Activated CD8-positive, alpha-beta T cell treated with anti-CD3 and anti-CD28 coated beads for 36 hours (primary cell): Measurements from ENCODE around the gene ZBTB46. TPM values are rescaled to one million over a fixed set of nuclear protein-coding genes. Genes with fewer than 3 reads are reported as not detected.

Experiments used
- ATAC-seq: fragments of 200-7000 bp; cut with Tn5 transposase; one replicate; pipeline ENCODE4 v1.10.0; 2021; ENCODE audit warnings: mild to moderate bottlenecking, moderate library complexity
- CTCF ChIA-PET: fragments of 350-600 bp; sonication (Branson Sonifier 250); formaldehyde crosslinking; loops from one replicate; lab custom pipeline; 2021; ENCODE audit warnings: antibody characterized with exemption; lab: Charles Lee
- POLR2A ChIA-PET: fragments of 350-600 bp; sonication (Branson Sonifier 250); formaldehyde crosslinking; loops from one replicate; lab custom pipeline; 2021; ENCODE audit warnings: antibody characterized with exemption; lab: Charles Lee
- DNase-seq: peaks from one replicate; pipeline ENCODE4 v3.0.0-alpha.2; 2020
- H3K27ac Mint-ChIP-seq: one replicate; pipeline ENCODE4 v1.8.0; 2021; ENCODE audit warnings: mild to moderate bottlenecking, mixed read lengths
- H3K27me3 Mint-ChIP-seq: one replicate; pipeline ENCODE4 v1.8.0; 2021; ENCODE audit warnings: mixed read lengths
- H3K36me3 Mint-ChIP-seq: one replicate; pipeline ENCODE4 v1.8.0; 2021; ENCODE audit warnings: low read depth, mixed read lengths
- H3K4me1 Mint-ChIP-seq: one replicate; pipeline ENCODE4 v1.8.0; 2021; ENCODE audit warnings: low read depth, mixed read lengths
- H3K4me3 Mint-ChIP-seq: one replicate; pipeline ENCODE4 v1.8.0; 2021; ENCODE audit warnings: mild to moderate bottlenecking, moderate library complexity, mixed read lengths
- H3K9me3 Mint-ChIP-seq: one replicate; pipeline ENCODE4 v1.8.0; 2021; ENCODE audit warnings: mixed read lengths
- intact Hi-C: fragments of 100-400 bp; cut with micrococcal nuclease; formaldehyde crosslinking; loops from one replicate; pipeline ENCODE4 v1.10.0; 2022
- total RNA-seq, 2 experiments: library from RNA; stranded (reverse); gene quantifications; one replicate each; pipeline ENCODE4 v1.2.3, GENCODE V29; 2021
- TF ChIP-seq, protein P1 (sequence below): fragments of 200-600 bp; IDR thresholded peaks from one replicate; pipeline ENCODE4 v1.8.0; 2022; ENCODE audit warnings: antibody characterized with exemption, mild to moderate bottlenecking

ZBTB46 gene
- total RNA-seq, 2 experiments from 2014 or later: 0.31 to 0.38 TPM

DNA sequence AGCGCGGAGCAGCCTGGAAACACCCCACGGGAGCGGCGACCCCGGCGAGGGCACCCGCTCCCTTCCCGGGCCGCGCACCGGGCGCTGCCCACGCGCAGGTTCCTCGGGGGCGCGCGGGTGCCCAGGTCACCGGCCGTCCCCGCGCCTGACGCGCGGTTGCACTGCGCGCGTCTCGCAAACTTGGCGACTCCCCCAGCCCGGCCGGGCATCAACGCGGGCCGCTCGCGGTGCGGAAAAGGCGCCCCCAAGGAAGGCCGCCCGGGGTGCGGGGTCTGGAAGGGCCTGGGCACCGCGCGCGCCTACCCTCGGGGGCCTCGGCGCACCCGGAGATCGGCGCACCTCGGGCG is 555 bp upstream of the ZBTB46 start:
- Mint-ChIP-seq H3K9me3 (no peaks in the 10 kb centered on the region), H3K27me3 (peaks cover 38% of the 10 kb centered on the region), H3K27ac (no peak overlapping the region), H3K36me3 (no peaks in the 10 kb centered on the region), H3K4me1 (peaks cover 11% of the 10 kb centered on the region), H3K4me3 (no peak overlapping the region)
- TF ChIP-seq, protein P1, sequence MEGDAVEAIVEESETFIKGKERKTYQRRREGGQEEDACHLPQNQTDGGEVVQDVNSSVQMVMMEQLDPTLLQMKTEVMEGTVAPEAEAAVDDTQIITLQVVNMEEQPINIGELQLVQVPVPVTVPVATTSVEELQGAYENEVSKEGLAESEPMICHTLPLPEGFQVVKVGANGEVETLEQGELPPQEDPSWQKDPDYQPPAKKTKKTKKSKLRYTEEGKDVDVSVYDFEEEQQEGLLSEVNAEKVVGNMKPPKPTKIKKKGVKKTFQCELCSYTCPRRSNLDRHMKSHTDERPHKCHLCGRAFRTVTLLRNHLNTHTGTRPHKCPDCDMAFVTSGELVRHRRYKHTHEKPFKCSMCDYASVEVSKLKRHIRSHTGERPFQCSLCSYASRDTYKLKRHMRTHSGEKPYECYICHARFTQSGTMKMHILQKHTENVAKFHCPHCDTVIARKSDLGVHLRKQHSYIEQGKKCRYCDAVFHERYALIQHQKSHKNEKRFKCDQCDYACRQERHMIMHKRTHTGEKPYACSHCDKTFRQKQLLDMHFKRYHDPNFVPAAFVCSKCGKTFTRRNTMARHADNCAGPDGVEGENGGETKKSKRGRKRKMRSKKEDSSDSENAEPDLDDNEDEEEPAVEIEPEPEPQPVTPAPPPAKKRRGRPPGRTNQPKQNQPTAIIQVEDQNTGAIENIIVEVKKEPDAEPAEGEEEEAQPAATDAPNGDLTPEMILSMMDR: no peak
- DNase-seq: no peak
- CTCF ChIA-PET: no interaction called here
- POLR2A ChIA-PET: no interaction called here
- intact Hi-C loops: no loop called here
- ATAC-seq: no peak

DNA sequence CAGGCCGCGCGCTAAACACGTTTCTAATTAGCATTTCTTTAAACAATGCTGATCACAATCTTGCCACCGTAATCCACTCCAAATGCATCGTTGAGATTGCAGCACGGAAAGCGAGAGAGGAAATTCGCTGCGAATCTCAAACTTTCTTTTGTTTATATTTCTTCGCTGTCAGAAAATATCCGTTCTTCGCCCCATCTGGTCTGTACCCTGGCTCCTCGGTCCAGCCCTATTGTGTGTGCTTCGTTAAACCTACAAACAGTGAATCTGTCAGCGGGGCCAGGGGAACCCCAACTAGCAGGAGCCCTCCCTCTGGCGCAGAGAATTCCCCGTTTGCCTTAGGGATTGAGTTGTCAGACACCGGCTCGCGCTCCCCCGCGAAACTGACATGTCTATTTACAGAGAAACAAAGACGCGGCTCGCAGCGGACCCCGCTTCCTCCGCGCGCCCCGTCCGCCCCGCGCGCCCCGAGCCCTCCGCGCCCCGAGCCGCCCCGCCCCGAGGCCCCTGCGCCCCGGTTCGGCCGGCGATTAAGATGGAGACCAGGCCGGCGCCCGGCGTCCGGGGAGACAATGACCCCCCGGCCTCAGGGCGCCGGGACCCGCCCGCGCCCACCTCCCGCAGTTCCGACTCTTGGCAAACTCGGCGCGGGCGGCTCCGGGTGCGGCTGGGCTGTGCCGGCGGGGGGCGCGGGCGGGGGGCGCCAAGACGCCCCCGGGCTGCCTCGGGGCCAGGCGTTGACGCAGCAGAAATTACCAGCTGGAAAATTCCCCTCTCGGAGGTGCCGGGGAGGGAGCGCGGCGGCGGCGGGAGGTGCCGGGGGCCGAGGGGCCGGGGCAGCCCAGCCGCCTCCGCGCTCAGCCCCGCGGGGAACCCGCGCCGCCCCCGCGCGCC is 874 bp downstream of the ZBTB46 start:
- Mint-ChIP-seq H3K27me3 (peaks cover 48% of the 10 kb centered on the region), H3K36me3 (no peaks in the 10 kb centered on the region), H3K4me1 (peaks cover 19% of the 10 kb centered on the region), H3K4me3 (peak overlapping the region; percentile 66), H3K27ac (no peak overlapping the region), H3K9me3 (no peaks in the 10 kb centered on the region)
- ATAC-seq: no peak
- TF ChIP-seq, protein P1: no peak
- DNase-seq: no peak
- ChIA-PET CTCF (no interaction called here), POLR2A (no interaction called here)
- intact Hi-C loops: no loop called here

DNA sequence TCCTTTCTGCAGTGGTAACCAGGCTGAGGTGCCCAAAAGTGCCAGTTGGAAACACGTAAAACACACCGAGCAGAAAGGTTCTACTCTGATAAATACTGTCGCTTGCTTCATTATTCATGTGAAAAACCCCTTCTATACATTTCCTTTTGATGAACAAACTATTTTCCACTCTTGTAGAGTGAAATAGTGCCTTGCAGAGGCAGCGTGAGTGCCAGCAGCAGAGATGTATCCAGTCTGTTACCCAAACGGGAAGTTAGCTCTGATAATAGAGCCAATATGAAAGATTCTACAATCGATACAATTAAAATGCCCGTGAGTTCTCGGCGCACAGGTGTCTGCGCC is 1.5 kb downstream of the ZBTB46 start:
- DNase-seq: no peak
- no peak overlapping the region for H3K27ac Mint-ChIP-seq
- peaks cover 19% of the 10 kb centered on the region for H3K4me1 Mint-ChIP-seq
- no peaks in the 10 kb centered on the region for H3K9me3 Mint-ChIP-seq
- intact Hi-C loops: no loop called here
- ChIA-PET CTCF (no interaction called here), POLR2A (no interaction called here)
- peak; percentile 26 for ATAC-seq
- peaks cover 48% of the 10 kb centered on the region for H3K27me3 Mint-ChIP-seq
- TF ChIP-seq, protein P1: no peak
- no peaks in the 10 kb centered on the region for H3K36me3 Mint-ChIP-seq
- peak overlapping the region; percentile 66 for H3K4me3 Mint-ChIP-seq

DNA sequence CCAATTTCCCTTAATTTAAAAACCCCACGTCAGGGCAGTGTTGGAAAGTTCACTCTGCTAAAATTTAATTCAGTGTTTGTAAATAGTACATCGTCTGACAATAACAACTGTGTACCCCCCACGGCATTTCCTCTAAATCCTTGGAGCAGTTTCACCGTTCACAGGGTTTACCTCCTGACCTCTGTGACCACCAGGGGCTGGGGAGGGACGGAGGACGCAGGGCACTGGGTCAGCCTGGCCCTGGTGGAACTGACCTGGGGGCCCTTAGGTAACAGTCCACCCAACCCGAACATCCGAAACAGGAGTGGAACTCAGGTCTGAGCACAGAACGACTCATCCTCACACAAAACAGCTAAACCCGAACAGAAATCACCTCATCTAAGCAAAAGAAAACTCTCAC is 2.1 kb downstream of the ZBTB46 start:
- Mint-ChIP-seq H3K4me1 (peaks cover 19% of the 10 kb centered on the region), H3K9me3 (no peaks in the 10 kb centered on the region), H3K4me3 (no peak overlapping the region), H3K27ac (no peak overlapping the region), H3K27me3 (peaks cover 48% of the 10 kb centered on the region), H3K36me3 (no peaks in the 10 kb centered on the region)
- intact Hi-C loops: no loop called here
- TF ChIP-seq, protein P1: no peak
- ChIA-PET POLR2A (no interaction called here), CTCF (no interaction called here)
- ATAC-seq: no peak
- no peak for DNase-seq

DNA sequence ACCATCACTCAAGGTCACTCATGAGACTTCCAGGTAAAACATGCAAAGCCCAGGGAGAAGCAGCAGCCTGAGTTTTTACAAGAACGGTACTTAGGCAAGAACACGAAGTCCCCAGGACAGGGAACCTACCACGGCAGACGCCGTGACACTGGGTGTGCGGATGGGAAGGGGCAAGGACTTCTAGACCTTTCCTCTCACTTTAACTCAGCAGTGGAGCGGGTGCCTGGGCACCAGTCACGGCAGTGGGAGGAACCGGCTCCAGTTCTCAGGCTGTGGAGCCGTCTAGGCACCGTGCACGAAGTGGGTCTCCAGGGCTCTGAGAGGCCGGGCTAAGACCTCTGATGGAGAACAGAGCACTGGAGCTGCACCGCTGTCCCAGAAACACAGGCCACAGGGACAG is 2.5 kb downstream of the ZBTB46 start:
- H3K4me3 Mint-ChIP-seq: no peak overlapping the region
- no peaks in the 10 kb centered on the region for H3K36me3 Mint-ChIP-seq
- ChIA-PET POLR2A (no interaction called here), CTCF (no interaction called here)
- no peak for DNase-seq
- intact Hi-C loops: no loop called here
- H3K27ac Mint-ChIP-seq: no peak overlapping the region
- peaks cover 19% of the 10 kb centered on the region for H3K4me1 Mint-ChIP-seq
- ATAC-seq: no peak
- no peaks in the 10 kb centered on the region for H3K9me3 Mint-ChIP-seq
- peaks cover 48% of the 10 kb centered on the region for H3K27me3 Mint-ChIP-seq
- TF ChIP-seq, protein P1: no peak
